Ishikawa (cell line): ENCODE data around the gene DUSP8.

ENCODE experiments used
- CEBPB ChIP-seq: IDR thresholded peaks from 2 replicates; pipeline ENCODE4 v1.6.1; 2012
- CREB1 ChIP-seq: IDR thresholded peaks from 2 replicates; pipeline ENCODE4 v1.6.1; 2012; ENCODE audit warnings: low read depth
- EGR1 ChIP-seq: IDR thresholded peaks from 2 replicates; pipeline ENCODE4 v1.6.1; 2012
- EP300 ChIP-seq: IDR thresholded peaks from 2 replicates; pipeline ENCODE4 v1.6.1; 2012; ENCODE audit warnings: borderline replicate concordance
- FOXM1 ChIP-seq: IDR thresholded peaks from 2 replicates; pipeline ENCODE4 v1.6.1; 2012; ENCODE audit warnings: low read depth, borderline replicate concordance
- NFIC ChIP-seq: IDR thresholded peaks from 2 replicates; pipeline ENCODE4 v1.6.1; 2012
- RAD21 ChIP-seq: IDR thresholded peaks from 2 replicates; pipeline ENCODE4 v1.6.1; 2012; ENCODE audit warnings: low read depth
- TAF1 ChIP-seq: IDR thresholded peaks from 2 replicates; pipeline ENCODE4 v1.6.1; 2012; ENCODE audit warnings: low read depth, mild to moderate bottlenecking
- TCF12 ChIP-seq: IDR thresholded peaks from 2 replicates; pipeline ENCODE4 v1.6.1; 2012; ENCODE audit warnings: low read depth
- TEAD4 ChIP-seq: IDR thresholded peaks from 2 replicates; pipeline ENCODE4 v1.6.1; 2012
- YY1 ChIP-seq: IDR thresholded peaks from 2 replicates; pipeline ENCODE4 v1.6.1; 2012; ENCODE audit warnings: low read depth
- ZBTB7A ChIP-seq: IDR thresholded peaks from 2 replicates; pipeline ENCODE4 v1.6.1; 2012; ENCODE audit warnings: low read depth
- TF ChIP-seq, protein P1 (sequence below): IDR thresholded peaks from 2 replicates; pipeline ENCODE4 v1.6.1; 2012
- TF ChIP-seq, protein P2 (sequence below): IDR thresholded peaks from 2 replicates; pipeline ENCODE4 v1.6.1; 2012; ENCODE audit warnings: low read depth, mild to moderate bottlenecking
- TF ChIP-seq, protein P3 (sequence below): IDR thresholded peaks from 2 replicates; pipeline ENCODE4 v1.6.1; 2012

The DUSP8 gene

DNA sequence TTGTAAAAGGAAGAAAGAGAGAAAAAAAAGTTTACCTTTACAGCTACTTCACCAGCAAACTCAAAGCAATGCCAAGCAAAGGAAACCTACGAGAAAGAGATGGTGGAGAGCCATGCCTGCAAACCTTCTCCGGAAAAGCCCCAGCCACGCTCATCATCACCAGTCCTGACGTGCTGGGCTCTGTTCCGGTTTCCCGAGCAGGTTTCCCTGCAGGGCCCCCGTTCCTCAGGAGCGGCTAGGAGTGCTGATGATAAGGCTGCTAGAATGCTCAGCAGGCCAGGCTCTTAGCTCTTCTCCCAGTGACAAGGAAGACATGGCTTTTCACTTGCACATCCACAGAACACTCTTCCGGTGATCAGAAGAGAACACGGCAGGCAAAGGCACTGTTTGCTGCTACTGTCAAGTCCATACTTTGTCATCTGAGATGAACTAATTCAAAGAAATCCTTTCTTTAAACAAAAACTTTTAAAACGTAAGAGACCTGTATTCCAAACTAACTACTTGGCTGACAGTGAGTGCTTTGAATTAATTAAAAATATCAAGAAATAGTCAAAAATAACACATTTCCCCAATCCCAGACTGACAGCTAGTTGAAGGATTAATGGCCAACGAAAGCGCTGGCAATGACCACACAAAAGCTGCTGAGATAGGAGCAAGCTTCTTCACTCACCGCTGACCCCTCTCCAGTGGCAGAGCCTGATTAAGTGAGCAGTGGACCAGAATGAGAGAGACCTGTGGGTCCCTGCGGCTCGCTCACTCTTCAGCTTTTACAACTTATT, 35.8 kb downstream of the DUSP8 start:
- TF ChIP-seq, protein P1, sequence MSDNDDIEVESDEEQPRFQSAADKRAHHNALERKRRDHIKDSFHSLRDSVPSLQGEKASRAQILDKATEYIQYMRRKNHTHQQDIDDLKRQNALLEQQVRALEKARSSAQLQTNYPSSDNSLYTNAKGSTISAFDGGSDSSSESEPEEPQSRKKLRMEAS, result no peak
- TF ChIP-seq YY1 (no peak), TEAD4 (no peak), ZBTB7A (no peak), EP300 (no peak), TCF12 (no peak), EGR1 (no peak), RAD21 (no peak), CEBPB (no peak)

DNA sequence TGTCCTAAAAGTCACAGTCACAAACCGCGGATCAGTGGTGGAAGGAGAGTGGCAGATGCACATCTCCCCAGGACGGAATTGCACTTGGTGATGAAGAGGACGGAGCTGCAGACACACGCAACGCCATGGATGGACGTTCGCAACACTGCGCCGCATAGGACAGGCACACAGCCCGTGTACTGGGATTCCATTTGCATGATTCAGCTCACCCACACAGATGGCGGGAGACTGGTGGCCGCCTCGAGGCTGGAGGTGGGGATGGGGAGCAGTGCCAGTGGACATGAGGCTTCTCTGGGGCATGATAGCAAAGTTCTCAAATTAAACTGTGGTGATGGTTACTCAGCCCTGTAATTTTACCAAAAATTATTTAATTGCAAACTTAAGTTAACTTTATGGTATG, 37.4 kb downstream of the DUSP8 start:
- TF ChIP-seq ZBTB7A, result no peak
- TF ChIP-seq, protein P2, sequence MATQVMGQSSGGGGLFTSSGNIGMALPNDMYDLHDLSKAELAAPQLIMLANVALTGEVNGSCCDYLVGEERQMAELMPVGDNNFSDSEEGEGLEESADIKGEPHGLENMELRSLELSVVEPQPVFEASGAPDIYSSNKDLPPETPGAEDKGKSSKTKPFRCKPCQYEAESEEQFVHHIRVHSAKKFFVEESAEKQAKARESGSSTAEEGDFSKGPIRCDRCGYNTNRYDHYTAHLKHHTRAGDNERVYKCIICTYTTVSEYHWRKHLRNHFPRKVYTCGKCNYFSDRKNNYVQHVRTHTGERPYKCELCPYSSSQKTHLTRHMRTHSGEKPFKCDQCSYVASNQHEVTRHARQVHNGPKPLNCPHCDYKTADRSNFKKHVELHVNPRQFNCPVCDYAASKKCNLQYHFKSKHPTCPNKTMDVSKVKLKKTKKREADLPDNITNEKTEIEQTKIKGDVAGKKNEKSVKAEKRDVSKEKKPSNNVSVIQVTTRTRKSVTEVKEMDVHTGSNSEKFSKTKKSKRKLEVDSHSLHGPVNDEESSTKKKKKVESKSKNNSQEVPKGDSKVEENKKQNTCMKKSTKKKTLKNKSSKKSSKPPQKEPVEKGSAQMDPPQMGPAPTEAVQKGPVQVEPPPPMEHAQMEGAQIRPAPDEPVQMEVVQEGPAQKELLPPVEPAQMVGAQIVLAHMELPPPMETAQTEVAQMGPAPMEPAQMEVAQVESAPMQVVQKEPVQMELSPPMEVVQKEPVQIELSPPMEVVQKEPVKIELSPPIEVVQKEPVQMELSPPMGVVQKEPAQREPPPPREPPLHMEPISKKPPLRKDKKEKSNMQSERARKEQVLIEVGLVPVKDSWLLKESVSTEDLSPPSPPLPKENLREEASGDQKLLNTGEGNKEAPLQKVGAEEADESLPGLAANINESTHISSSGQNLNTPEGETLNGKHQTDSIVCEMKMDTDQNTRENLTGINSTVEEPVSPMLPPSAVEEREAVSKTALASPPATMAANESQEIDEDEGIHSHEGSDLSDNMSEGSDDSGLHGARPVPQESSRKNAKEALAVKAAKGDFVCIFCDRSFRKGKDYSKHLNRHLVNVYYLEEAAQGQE, result no peak
- TF ChIP-seq TEAD4, result no peak
- no peak for TF ChIP-seq EP300
- TF ChIP-seq, protein P1, result no peak
- TF ChIP-seq TCF12, result no peak
- TF ChIP-seq CEBPB, result no peak
- TF ChIP-seq, protein P3, sequence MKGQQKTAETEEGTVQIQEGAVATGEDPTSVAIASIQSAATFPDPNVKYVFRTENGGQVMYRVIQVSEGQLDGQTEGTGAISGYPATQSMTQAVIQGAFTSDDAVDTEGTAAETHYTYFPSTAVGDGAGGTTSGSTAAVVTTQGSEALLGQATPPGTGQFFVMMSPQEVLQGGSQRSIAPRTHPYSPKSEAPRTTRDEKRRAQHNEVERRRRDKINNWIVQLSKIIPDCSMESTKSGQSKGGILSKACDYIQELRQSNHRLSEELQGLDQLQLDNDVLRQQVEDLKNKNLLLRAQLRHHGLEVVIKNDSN, result no peak
- TF ChIP-seq NFIC, result no peak
- TF ChIP-seq RAD21, result no peak
- no peak for TF ChIP-seq EGR1
- no peak for TF ChIP-seq CREB1
- no peak for TF ChIP-seq TAF1
- TF ChIP-seq YY1, result no peak
- TF ChIP-seq FOXM1, result no peak

DNA sequence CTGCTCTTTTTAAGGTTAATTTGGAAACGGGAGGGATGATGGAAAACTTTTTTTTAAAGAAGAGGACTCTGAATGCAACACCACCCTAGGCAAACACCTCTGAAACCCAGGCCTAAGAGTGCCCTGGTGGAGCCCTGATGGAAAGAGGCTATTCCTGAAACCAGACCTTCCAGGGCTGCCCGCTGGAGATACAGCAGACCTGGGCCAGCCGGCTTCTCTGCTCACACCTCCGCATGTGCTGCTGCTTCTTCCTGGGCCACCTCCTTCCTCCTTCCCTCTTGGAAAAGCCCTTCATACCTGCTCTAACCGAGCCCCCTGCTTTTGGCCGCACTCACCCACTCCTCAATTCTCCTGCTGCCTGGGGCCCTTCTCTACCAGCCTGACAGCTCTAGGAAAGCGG, 37.9 kb downstream of the DUSP8 start:
- TF ChIP-seq, protein P1, result no peak
- TF ChIP-seq EGR1, result no peak
- TF ChIP-seq, protein P3, result no peak
- no peak for TF ChIP-seq CREB1
- TF ChIP-seq TCF12, result no peak
- no peak for TF ChIP-seq NFIC
- TF ChIP-seq, protein P2, result no peak
- TF ChIP-seq CEBPB, result no peak

DNA sequence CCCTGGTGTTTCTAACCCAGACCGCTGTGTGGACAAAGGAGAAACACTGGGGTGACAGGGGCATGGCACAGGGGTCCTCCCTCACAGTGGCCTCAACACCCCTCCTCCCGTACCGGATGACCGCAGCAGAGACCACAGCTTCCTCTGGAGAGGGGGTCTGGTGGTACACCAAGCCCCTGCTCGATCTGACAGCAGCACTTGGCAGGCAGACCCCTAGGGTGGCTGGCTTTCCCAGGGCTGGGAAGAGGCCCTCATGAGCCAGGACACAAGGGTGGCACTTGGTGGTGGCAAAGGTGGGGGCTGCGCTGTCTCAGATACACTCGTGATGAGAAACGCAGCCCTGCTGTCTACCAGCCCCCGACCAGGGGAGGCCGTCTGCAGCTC, 38.7 kb downstream of the DUSP8 start:
- TF ChIP-seq CREB1, result no peak
- TF ChIP-seq TEAD4, result no peak
- TF ChIP-seq, protein P2, result no peak
- no peak for TF ChIP-seq YY1
- TF ChIP-seq EGR1, result no peak
- TF ChIP-seq TAF1, result no peak
- no peak for TF ChIP-seq FOXM1
- no peak for TF ChIP-seq EP300
- TF ChIP-seq CEBPB, result no peak
